Neuronal stem cell (in vitro differentiated cells): ENCODE data around the gene LACC1.

ENCODE experiments used
- DNase-seq: peaks from one replicate; pipeline ENCODE4 v3.0.0-alpha.2; 2013; ENCODE audit warnings: low spot score
- H2AFZ ChIP-seq: one replicate; pipeline ENCODE4 v1.6.1; 2013; ENCODE audit warnings: mild to moderate bottlenecking, low read length, inconsistent platforms
- H2AK5ac ChIP-seq: 2 replicates; pipeline ENCODE4 v1.6.1; 2013; ENCODE audit warnings: low read depth, mild to moderate bottlenecking, inconsistent platforms, low read length, moderate library complexity, mixed read lengths
- H2BK120ac ChIP-seq: 2 replicates; pipeline ENCODE4 v1.6.1; 2013; ENCODE audit warnings: low read depth, mild to moderate bottlenecking, inconsistent platforms, low read length, moderate library complexity, mixed read lengths
- H2BK12ac ChIP-seq: one replicate; pipeline ENCODE4 v1.6.1; 2013; ENCODE audit warnings: low read length, inconsistent platforms
- H2BK15ac ChIP-seq: 2 replicates; pipeline ENCODE4 v1.6.1; 2013; ENCODE audit warnings: mild to moderate bottlenecking, low read length, inconsistent platforms, mixed read lengths
- H2BK5ac ChIP-seq: one replicate; pipeline ENCODE4 v1.6.1; 2013; ENCODE audit warnings: inconsistent platforms, mild to moderate bottlenecking, low read length, moderate library complexity
- H3K14ac ChIP-seq: one replicate; pipeline ENCODE4 v1.6.1; 2013; ENCODE audit warnings: low read length, inconsistent platforms
- H3K18ac ChIP-seq: 2 replicates; pipeline ENCODE4 v1.6.1; 2013; ENCODE audit warnings: low read length, inconsistent platforms
- H3K23ac ChIP-seq: 2 replicates; pipeline ENCODE4 v1.6.1; 2013; ENCODE audit warnings: low read depth, mild to moderate bottlenecking, mixed read lengths, low read length, inconsistent platforms; ENCODE audit not compliant: poor library complexity
- H3K27ac ChIP-seq: replicated peaks from 3 replicates; pipeline ENCODE4 v1.5.1; 2013; ENCODE audit warnings: low read length, inconsistent platforms
- H3K27me3 ChIP-seq, 3 experiments: 2 replicates each; pipeline ENCODE4 v1.6.1; 2013; ENCODE audit warnings: low read length in 3 of 3, mild to moderate bottlenecking in 2 of 3, inconsistent platforms in 1 of 3, low read depth in 1 of 3, mixed read lengths in 1 of 3, moderate library complexity in 1 of 3; ENCODE audit not compliant: control insufficient read depth in 3 of 3, insufficient read depth in 3 of 3
- H3K36me3 ChIP-seq, 2 donors: replicated peaks in 1 of 2; 2 replicates each; pipeline ENCODE4 v1.6.1; 2013; ENCODE audit warnings: low read length in 2 of 2; ENCODE audit not compliant: control insufficient read depth in 2 of 2, insufficient read depth in 2 of 2
- H3K4ac ChIP-seq: 2 replicates; pipeline ENCODE4 v1.6.1; 2013; ENCODE audit warnings: inconsistent platforms, mild to moderate bottlenecking, low read length, moderate library complexity
- H3K4me1 ChIP-seq, 2 donors: 1 replicate in 1 of 2; 2 replicates in 1 of 2; pipeline ENCODE4 v1.6.1; 2013; ENCODE audit warnings: low read length in 2 of 2, low read depth in 1 of 2; ENCODE audit not compliant: control insufficient read depth in 2 of 2, insufficient read depth in 1 of 2
- H3K4me2 ChIP-seq: one replicate; pipeline ENCODE4 v1.6.1; 2013; ENCODE audit warnings: mild to moderate bottlenecking, low read length, inconsistent platforms; ENCODE audit not compliant: insufficient read depth, poor library complexity, severe bottlenecking
- H3K4me3 ChIP-seq, 2 donors: 2 replicates each; pipeline ENCODE4 v1.5.1; 2013; ENCODE audit warnings: low read length in 2 of 2, mild to moderate bottlenecking in 2 of 2, inconsistent platforms in 1 of 2, moderate library complexity in 1 of 2
- H3K79me1 ChIP-seq: one replicate; pipeline ENCODE4 v1.6.1; 2013; ENCODE audit warnings: low read depth, mild to moderate bottlenecking, inconsistent platforms, low read length, moderate library complexity
- H3K9ac ChIP-seq: one replicate; pipeline ENCODE4 v1.6.1; 2013; ENCODE audit warnings: mild to moderate bottlenecking, low read depth, low read length, inconsistent platforms; ENCODE audit not compliant: poor library complexity
- H3K9me3 ChIP-seq, 2 donors: replicated peaks in 1 of 2; 2 replicates each; pipeline versions ENCODE3 to v1.6.1; 2013; ENCODE audit warnings: low read length in 2 of 2, mild to moderate bottlenecking in 2 of 2, inconsistent platforms in 1 of 2, low read depth in 1 of 2, mixed read lengths in 1 of 2, moderate library complexity in 1 of 2; ENCODE audit not compliant: control insufficient read depth in 2 of 2, insufficient read depth in 1 of 2
- H4K8ac ChIP-seq: one replicate; pipeline ENCODE4 v1.6.1; 2013; ENCODE audit warnings: low read depth, mild to moderate bottlenecking, inconsistent platforms, low read length, moderate library complexity
- H4K91ac ChIP-seq: one replicate; pipeline ENCODE4 v1.6.1; 2013; ENCODE audit warnings: low read length, low read depth, mild to moderate bottlenecking, inconsistent platforms; ENCODE audit not compliant: poor library complexity
- WGBS, 2 donors: extraction: QIAGEN DNeasy Blood & Tissue Kit; methylation state at CpG; one replicate each; pipeline ENCODE4 v1.1.7; 2013; ENCODE audit warnings: missing lambda C conversion rate in 2 of 2, mixed read lengths in 1 of 2; ENCODE audit not compliant: insufficient read length in 2 of 2, insufficient replicate concordance in 1 of 2; ENCODE audit errors: extremely low coverage in 2 of 2; 5-methylcytosine and 5-hydroxymethylcytosine counted together

LACC1 gene

DNA sequence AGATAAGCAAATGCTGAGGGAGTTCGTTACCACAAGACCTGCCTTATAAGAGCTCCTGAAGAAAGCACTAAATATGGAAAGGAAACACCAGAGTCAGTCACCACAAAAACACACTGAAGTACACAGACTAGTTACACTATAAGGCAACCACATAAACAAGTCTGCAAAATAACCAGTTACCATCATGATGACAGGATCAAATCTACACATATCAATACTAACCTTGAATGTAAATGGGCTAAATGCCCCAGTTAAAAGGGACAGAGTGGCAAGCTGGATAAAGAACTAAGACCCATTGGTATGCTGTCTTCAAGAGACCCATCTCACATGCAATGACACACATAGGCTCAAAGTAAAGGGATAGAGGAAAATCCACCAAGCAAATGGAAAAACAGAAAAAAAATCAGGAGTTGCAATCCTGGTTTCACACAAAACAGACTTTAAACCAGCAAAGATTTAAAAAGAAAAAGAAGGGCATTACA is 26.7 kb upstream of the LACC1 start:
- no peak overlapping the region for H3K4me2 ChIP-seq
- H3K18ac ChIP-seq: no peak overlapping the region
- H3K23ac ChIP-seq: no peak overlapping the region
- peaks cover 9 to 19% of the 10 kb centered on the region in 2 donors for H3K9me3 ChIP-seq
- H3K14ac ChIP-seq: no peak overlapping the region
- H2AK5ac ChIP-seq: no peak overlapping the region
- H3K79me1 ChIP-seq: no peaks in the 10 kb centered on the region
- H2BK12ac ChIP-seq: no peak overlapping the region
- no peak overlapping the region for H2BK15ac ChIP-seq
- H3K36me3 ChIP-seq: peaks cover 0 to 2% of the 10 kb centered on the region in 2 donors
- no peaks in the 10 kb centered on the region for H3K27me3 ChIP-seq
- no peak overlapping the region for H2BK120ac ChIP-seq
- H4K8ac ChIP-seq: no peak overlapping the region
- H3K4me1 ChIP-seq: no peaks in the 10 kb centered on the region
- H2BK5ac ChIP-seq: no peak overlapping the region
- no peak overlapping the region for H3K27ac ChIP-seq
- no peak overlapping the region for H3K9ac ChIP-seq
- no peak overlapping the region for H2AFZ ChIP-seq
- WGBS, 2 donors: no CpG with 5 or more reads among the region's 1 CpG
- no peak for DNase-seq
- no peak overlapping the region for H4K91ac ChIP-seq
- H3K4ac ChIP-seq: no peak overlapping the region
- H3K4me3 ChIP-seq: no peak overlapping the region

DNA sequence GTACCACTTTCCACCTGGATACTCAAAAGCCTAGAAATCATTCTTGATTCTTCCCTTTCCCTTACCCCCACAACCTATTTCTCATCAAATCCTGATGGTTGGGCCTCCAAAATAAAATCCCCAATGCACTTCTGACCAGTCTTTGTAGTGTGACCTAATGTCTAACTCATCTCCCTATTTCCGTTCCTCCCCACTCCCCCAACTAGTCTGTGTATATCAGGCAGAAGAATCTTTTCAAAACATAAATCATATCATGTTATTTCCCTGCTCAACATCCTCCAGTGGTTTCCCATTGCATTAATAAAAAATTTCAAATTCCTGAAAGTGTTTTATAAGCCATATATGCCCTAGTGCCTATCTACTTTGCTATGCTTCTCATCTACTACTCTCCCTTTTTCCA is 17.8 kb upstream of the LACC1 start:
- no CpG with 5 or more reads among the region's 1 CpG for WGBS, 2 donors
- Histone ChIP-seq H3K9me3 (peaks cover 0 to 4% of the 10 kb centered on the region in 2 donors), H4K91ac (no peak overlapping the region), H2BK5ac (no peak overlapping the region), H3K9ac (no peak overlapping the region), H2AFZ (no peak overlapping the region), H3K18ac (no peak overlapping the region), H2BK15ac (no peak overlapping the region), H2BK120ac (no peak overlapping the region), H3K36me3 (no peaks in the 10 kb centered on the region), H3K27me3 (no peaks in the 10 kb centered on the region), H3K4me1 (no peaks in the 10 kb centered on the region), H3K4ac (no peak overlapping the region), H4K8ac (no peak overlapping the region), H2AK5ac (no peak overlapping the region), H3K4me2 (no peak overlapping the region), H3K14ac (no peak overlapping the region), H3K79me1 (no peaks in the 10 kb centered on the region), H3K23ac (no peak overlapping the region), H3K27ac (no peak overlapping the region), H3K4me3 (no peak overlapping the region), H2BK12ac (no peak overlapping the region)
- DNase-seq: no peak

DNA sequence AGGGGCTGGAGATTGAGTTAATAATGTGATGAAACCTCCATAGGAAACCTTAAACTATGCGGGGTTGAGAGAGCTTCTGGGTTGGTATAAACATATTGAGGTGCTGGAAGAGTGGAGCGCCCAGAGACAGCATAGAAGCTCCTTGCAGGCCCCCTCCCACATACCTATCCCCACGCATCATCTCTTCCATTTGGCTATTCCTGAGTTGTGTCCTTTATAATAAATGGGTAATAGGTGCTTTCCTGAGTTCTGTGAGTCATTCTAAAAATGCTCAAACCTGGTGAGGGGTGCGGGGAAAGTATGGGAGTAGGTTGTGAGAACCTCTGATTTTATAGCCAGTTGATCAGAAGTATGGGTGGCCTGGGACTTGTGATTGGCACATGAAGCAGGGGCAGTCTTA is 14.8 kb upstream of the LACC1 start:
- H3K4me2 ChIP-seq: no peak overlapping the region
- H3K27me3 ChIP-seq: no peaks in the 10 kb centered on the region
- no peak for DNase-seq
- H2BK12ac ChIP-seq: no peak overlapping the region
- H2AFZ ChIP-seq: no peak overlapping the region
- no peak overlapping the region for H3K27ac ChIP-seq
- no peak overlapping the region for H3K14ac ChIP-seq
- H4K8ac ChIP-seq: no peak overlapping the region
- no peak overlapping the region for H3K18ac ChIP-seq
- no peak overlapping the region for H3K9ac ChIP-seq
- no peak overlapping the region for H2BK15ac ChIP-seq
- no peak overlapping the region for H2BK5ac ChIP-seq
- H3K4me1 ChIP-seq: no peaks in the 10 kb centered on the region
- no peaks in the 10 kb centered on the region for H3K36me3 ChIP-seq
- H3K4ac ChIP-seq: no peak overlapping the region
- H3K23ac ChIP-seq: no peak overlapping the region
- peaks cover 0 to 4% of the 10 kb centered on the region in 2 donors for H3K9me3 ChIP-seq
- H4K91ac ChIP-seq: no peak overlapping the region
- no peak overlapping the region for H2BK120ac ChIP-seq
- no peak overlapping the region for H3K4me3 ChIP-seq
- WGBS, 2 donors: no CpG with 5 or more reads among the region's 4 CpGs
- no peak overlapping the region for H2AK5ac ChIP-seq
- no peaks in the 10 kb centered on the region for H3K79me1 ChIP-seq

DNA sequence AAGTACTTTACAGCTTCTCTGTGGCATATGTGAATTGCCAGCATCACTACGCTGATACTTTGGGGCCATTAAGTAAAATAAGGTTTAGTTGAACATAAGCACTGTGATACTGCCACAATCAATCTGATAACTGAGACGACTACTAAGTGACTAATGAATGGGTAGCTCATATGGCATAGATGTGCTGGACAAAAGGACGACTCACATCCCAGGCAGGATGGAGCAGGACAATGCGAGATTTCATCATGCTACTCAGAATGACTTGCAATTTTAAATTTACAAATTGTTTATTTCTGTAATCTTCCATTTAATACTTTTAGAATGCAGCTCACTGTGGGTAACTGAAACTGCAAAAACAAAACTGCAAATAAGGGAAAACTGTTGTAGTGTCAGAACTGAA is 13.8 kb upstream of the LACC1 start:
- no peak overlapping the region for H2BK12ac ChIP-seq
- H3K4me1 ChIP-seq: no peaks in the 10 kb centered on the region
- H4K91ac ChIP-seq: no peak overlapping the region
- WGBS, 2 donors: no CpG with 5 or more reads among the region's 4 CpGs
- no peaks in the 10 kb centered on the region for H3K79me1 ChIP-seq
- H2AFZ ChIP-seq: no peak overlapping the region
- H2AK5ac ChIP-seq: no peak overlapping the region
- H2BK15ac ChIP-seq: no peak overlapping the region
- DNase-seq: no peak
- no peaks in the 10 kb centered on the region for H3K36me3 ChIP-seq
- H3K4me3 ChIP-seq: no peak overlapping the region
- no peak overlapping the region for H2BK120ac ChIP-seq
- no peak overlapping the region for H3K4ac ChIP-seq
- H3K23ac ChIP-seq: no peak overlapping the region
- H3K27me3 ChIP-seq: no peaks in the 10 kb centered on the region
- no peak overlapping the region for H3K4me2 ChIP-seq
- H3K18ac ChIP-seq: no peak overlapping the region
- no peak overlapping the region for H3K9ac ChIP-seq
- no peak overlapping the region for H4K8ac ChIP-seq
- no peak overlapping the region for H3K27ac ChIP-seq
- no peak overlapping the region for H2BK5ac ChIP-seq
- peaks cover 0 to 4% of the 10 kb centered on the region in 2 donors for H3K9me3 ChIP-seq
- H3K14ac ChIP-seq: no peak overlapping the region
